H1 (cell line): ENCODE results near the gene SGO2. TPM values are rescaled to one million over a fixed set of nuclear protein-coding genes. Genes with fewer than 3 reads are reported as not detected.

Experiments
- CTCF ChIA-PET: fragments of 300-600 bp; sonication (Branson Sonifier 250); formaldehyde crosslinking; loops from one replicate; lab custom pipeline; 2021; ENCODE audit not compliant: partially characterized antibody; lab: Charles Lee
- POLR2A ChIA-PET: fragments of 300-600 bp; sonication (Branson Sonifier 250); formaldehyde crosslinking; loops from one replicate; lab custom pipeline; 2021; ENCODE audit warnings: inconsistent platforms; ENCODE audit not compliant: partially characterized antibody; lab: Charles Lee
- DNase-seq, 2 experiments: peaks; one replicate each; pipeline versions ENCODE4 v3.0.0 to v3.0.0-alpha.2; 2010 to 2022; ENCODE audit warnings: low spot score in 2 of 2, low read depth in 1 of 2, mixed read lengths in 1 of 2
- FAIRE-seq: peaks from 2 replicates; lab custom pipeline; 2011; peaks lifted over from hg19 to GRCh38; lab: Jason Lieb, UNC
- H2AFZ ChIP-seq: 2 replicates; pipeline ENCODE4 v1.8.1; 2012; ENCODE audit warnings: low read length, inconsistent platforms
- H2AK5ac ChIP-seq: 2 replicates; pipeline ENCODE4 v1.6.1; 2013; ENCODE audit warnings: low read depth, low read length
- H2BK120ac ChIP-seq: replicated peaks from 2 replicates; pipeline ENCODE3; 2013; ENCODE audit warnings: low read depth, low read length, inconsistent platforms
- H2BK12ac ChIP-seq: 2 replicates; pipeline ENCODE4 v1.6.1; 2013; ENCODE audit warnings: low read depth, low read length
- H2BK15ac ChIP-seq: 2 replicates; pipeline ENCODE4 v1.6.1; 2013; ENCODE audit warnings: low read length
- H2BK20ac ChIP-seq: 2 replicates; pipeline ENCODE4 v1.6.1; 2013; ENCODE audit warnings: low read length
- H2BK5ac ChIP-seq: 2 replicates; pipeline ENCODE4 v1.6.1; 2013; ENCODE audit warnings: low read depth, low read length
- H3K14ac ChIP-seq: 2 replicates; pipeline ENCODE4 v1.6.1; 2013; ENCODE audit warnings: inconsistent platforms; ENCODE audit not compliant: insufficient read length
- H3K18ac ChIP-seq: 2 replicates; pipeline ENCODE4 v1.6.1; 2013; ENCODE audit warnings: low read length; ENCODE audit errors: extremely low read depth
- H3K23ac ChIP-seq: 2 replicates; pipeline ENCODE4 v1.6.1; 2013; ENCODE audit warnings: inconsistent platforms; ENCODE audit not compliant: insufficient read length
- H3K23me2 ChIP-seq: 2 replicates; pipeline ENCODE4 v1.6.1; 2013; ENCODE audit warnings: low read depth, low read length
- H3K27ac ChIP-seq: 2 replicates; pipeline ENCODE4 v1.6.1; 2011; ENCODE audit warnings: low read depth, low read length, inconsistent platforms
- H3K27me3 ChIP-seq, 4 experiments: replicated peaks in 1 of 4; 1 replicate in 1 of 4; 2 replicates in 3 of 4; pipeline versions ENCODE4 v1.6.1 to v1.8.1; 2011 to 2013; ENCODE audit warnings: low read length in 3 of 4, mild to moderate bottlenecking in 3 of 4, inconsistent platforms in 2 of 4, mixed read lengths in 2 of 4, moderate library complexity in 1 of 4; ENCODE audit not compliant: control insufficient read depth in 3 of 4, insufficient read depth in 3 of 4; ENCODE audit errors: extremely low read depth in 1 of 4
- H3K36me3 ChIP-seq, 4 experiments: 2 replicates each; pipeline versions ENCODE4 v1.6.1 to v1.8.1; 2011 to 2013; ENCODE audit warnings: mild to moderate bottlenecking in 4 of 4, low read length in 3 of 4, moderate library complexity in 2 of 4, control low read depth in 1 of 4, inconsistent platforms in 1 of 4; ENCODE audit not compliant: insufficient read depth in 4 of 4, control insufficient read depth in 2 of 4
- H3K4ac ChIP-seq: replicated peaks from 2 replicates; pipeline ENCODE3; 2013; ENCODE audit warnings: low read length, low read depth, mixed read lengths, inconsistent platforms; ENCODE audit not compliant: insufficient read length
- H3K4me1 ChIP-seq, 4 experiments: replicated peaks in 1 of 4; 1 replicate in 1 of 4; 2 replicates in 3 of 4; pipeline versions ENCODE4 v1.6.1 to v1.8.1; 2011 to 2013; ENCODE audit warnings: low read length in 3 of 4, inconsistent platforms in 2 of 4, mixed read lengths in 1 of 4; ENCODE audit not compliant: insufficient read depth in 4 of 4, control insufficient read depth in 3 of 4
- H3K4me2 ChIP-seq, 2 experiments: 2 replicates each; pipeline versions ENCODE4 v1.6.1 to v1.8.1; 2011 to 2013; ENCODE audit warnings: low read depth in 2 of 2, low read length in 2 of 2, control low read depth in 1 of 2, inconsistent platforms in 1 of 2, mild to moderate bottlenecking in 1 of 2; ENCODE audit not compliant: insufficient read depth in 1 of 2
- H3K4me3 ChIP-seq, 4 experiments: fragments of 200-600, 300-600 bp in 1 of 4; sonication (generic), shearing (Covaris generic), sonication (Bioruptor Twin) in 1 of 4; 2 replicates each; pipeline versions ENCODE4 v1.5.1 to v1.8.1; 2011 to 2016; ENCODE audit warnings: low read length in 4 of 4, low read depth in 3 of 4, control low read depth in 2 of 4, inconsistent platforms in 2 of 4, mild to moderate bottlenecking in 2 of 4, mixed read lengths in 1 of 4, moderate library complexity in 1 of 4; ENCODE audit not compliant: insufficient read depth in 2 of 4; ENCODE audit errors: extremely low read depth in 1 of 4
- H3K56ac ChIP-seq: replicated peaks from 2 replicates; pipeline ENCODE3; 2013; ENCODE audit warnings: low read depth, mild to moderate bottlenecking, mixed read lengths, low read length, inconsistent platforms; ENCODE audit not compliant: insufficient read length
- H3K79me1 ChIP-seq: 2 replicates; pipeline ENCODE4 v1.6.1; 2013; ENCODE audit warnings: low read depth, low read length, control low read depth
- H3K79me2 ChIP-seq, 2 experiments: 2 replicates each; pipeline versions ENCODE4 v1.6.1 to v1.8.1; 2012 to 2013; ENCODE audit warnings: low read length in 2 of 2, mild to moderate bottlenecking in 2 of 2, inconsistent platforms in 1 of 2; ENCODE audit not compliant: insufficient read depth in 2 of 2, control insufficient read depth in 1 of 2
- H3K9ac ChIP-seq, 4 experiments: replicated peaks in 1 of 4; 1 replicate in 1 of 4; 2 replicates in 3 of 4; pipeline versions ENCODE4 v1.6.1 to v1.8.1; 2011 to 2013; ENCODE audit warnings: low read depth in 3 of 4, low read length in 3 of 4, control low read depth in 2 of 4, mild to moderate bottlenecking in 2 of 4, moderate library complexity in 2 of 4, inconsistent platforms in 1 of 4; ENCODE audit errors: extremely low read depth in 1 of 4
- H3K9me3 ChIP-seq, 2 experiments: 2 replicates each; pipeline versions ENCODE4 v1.6.1 to v1.8.1; 2012 to 2013; ENCODE audit warnings: mild to moderate bottlenecking in 2 of 2, moderate library complexity in 2 of 2, control low read depth in 1 of 2, inconsistent platforms in 1 of 2, low read depth in 1 of 2, low read length in 1 of 2, mixed read lengths in 1 of 2; ENCODE audit not compliant: insufficient read depth in 2 of 2
- H4K20me1 ChIP-seq, 2 experiments: replicated peaks in 1 of 2; 2 replicates each; pipeline versions ENCODE3 to v1.8.1; 2011 to 2013; ENCODE audit warnings: inconsistent platforms in 2 of 2, low read length in 2 of 2, mild to moderate bottlenecking in 1 of 2; ENCODE audit not compliant: insufficient read depth in 2 of 2, control insufficient read depth in 1 of 2
- H4K5ac ChIP-seq: 2 replicates; pipeline ENCODE4 v1.6.1; 2013; ENCODE audit warnings: low read length, low read depth, mixed read lengths, inconsistent platforms; ENCODE audit not compliant: insufficient read length
- H4K8ac ChIP-seq: 2 replicates; pipeline ENCODE4 v1.8.0; 2013; ENCODE audit warnings: mild to moderate bottlenecking, moderate library complexity, low read length, inconsistent platforms; ENCODE audit not compliant: insufficient read depth; ENCODE audit errors: extremely low read depth
- H4K91ac ChIP-seq: replicated peaks from 2 replicates; pipeline ENCODE3; 2013; ENCODE audit warnings: low read length, mixed read lengths, inconsistent platforms; ENCODE audit not compliant: insufficient read length
- EP300 ChIP-seq, 2 experiments: IDR thresholded peaks; 1 replicate in 1 of 2; 2 replicates in 1 of 2; pipeline ENCODE4 v1.6.1; 2011 to 2012; ENCODE audit warnings: low read depth in 2 of 2, low read length in 2 of 2, mild to moderate bottlenecking in 2 of 2, borderline replicate concordance in 1 of 2, inconsistent platforms in 1 of 2, moderate library complexity in 1 of 2
- KDM4A ChIP-seq: IDR thresholded peaks from one replicate; pipeline ENCODE4 v1.7.1; 2012; ENCODE audit warnings: low read depth, mild to moderate bottlenecking, moderate library complexity, low read length, inconsistent platforms; ENCODE audit not compliant: severe bottlenecking
- SRF ChIP-seq: IDR thresholded peaks from 2 replicates; pipeline ENCODE4 v1.6.1; 2011; ENCODE audit warnings: mild to moderate bottlenecking, low read depth, low read length, moderate library complexity
- TAF1 ChIP-seq: IDR thresholded peaks from 2 replicates; pipeline ENCODE4 v1.6.1; 2011; ENCODE audit warnings: mild to moderate bottlenecking, low read depth, low read length
- WGBS, 2 experiments: shearing (Covaris generic) in 1 of 2; methylation state at CpG; one replicate each; pipeline versions ENCODE4 v1.1.6 to v1.1.7; 2013 to 2015; ENCODE audit warnings: low lambda C conversion rate in 2 of 2, mixed read lengths in 2 of 2, inconsistent platforms in 1 of 2, low coverage in 1 of 2, missing lambda C conversion rate in 1 of 2; ENCODE audit not compliant: insufficient replicate concordance in 2 of 2, insufficient coverage in 1 of 2, insufficient read length in 1 of 2; ENCODE audit errors: extremely low coverage in 1 of 2, missing lambda C conversion rate in 1 of 2; 5-methylcytosine and 5-hydroxymethylcytosine counted together
- polyA plus RNA-seq, 7 experiments: library from polyadenylated mRNA; depleted of rRNA in 3 of 7; stranded (reverse) in 5 of 7; unstranded in 2 of 7; fragments of >200 nt in 5 of 7; fragments of 200-250 nt in 2 of 7; gene quantifications; 1 replicate in 5 of 7; 2 replicates in 1 of 7; 4 replicates in 1 of 7; pipeline versions ENCODE4 v1.2.1 to v1.2.3, GENCODE V29; 2011 to 2013; ENCODE audit warnings: missing spikeins in 2 of 7, mixed read lengths in 2 of 7
- total RNA-seq: library from RNA; stranded (reverse); fragmentation: NEBNext Ultra II Directional; extraction: Animal tissue kit (Norgen Biotek cat#: 25700); gene quantifications from 2 replicates; pipeline ENCODE4 v1.2.1, GENCODE V29; 2021
- TF ChIP-seq, protein P1 (sequence below), 3 experiments: IDR thresholded peaks; 1 replicate in 2 of 3; 2 replicates in 1 of 3; pipeline versions ENCODE4 v1.5.1 to v1.6.1; 2011; ENCODE audit warnings: low read length in 3 of 3, mild to moderate bottlenecking in 3 of 3, inconsistent platforms in 2 of 3, low read depth in 1 of 3, moderate library complexity in 1 of 3; ENCODE audit not compliant: insufficient read depth in 1 of 3; ENCODE audit errors: control extremely low read depth in 1 of 3
- TF ChIP-seq, protein P2 (sequence below): IDR thresholded peaks from 2 replicates; pipeline ENCODE4 v1.6.1; 2012; ENCODE audit warnings: low read length, inconsistent platforms

SGO2 gene
- total and polyA plus RNA-seq, 2 of the 8 experiments (the other 6 are each of a cell fraction or from before 2014, with no cell fraction given) = 2.4 to 33.2 TPM

DNA sequence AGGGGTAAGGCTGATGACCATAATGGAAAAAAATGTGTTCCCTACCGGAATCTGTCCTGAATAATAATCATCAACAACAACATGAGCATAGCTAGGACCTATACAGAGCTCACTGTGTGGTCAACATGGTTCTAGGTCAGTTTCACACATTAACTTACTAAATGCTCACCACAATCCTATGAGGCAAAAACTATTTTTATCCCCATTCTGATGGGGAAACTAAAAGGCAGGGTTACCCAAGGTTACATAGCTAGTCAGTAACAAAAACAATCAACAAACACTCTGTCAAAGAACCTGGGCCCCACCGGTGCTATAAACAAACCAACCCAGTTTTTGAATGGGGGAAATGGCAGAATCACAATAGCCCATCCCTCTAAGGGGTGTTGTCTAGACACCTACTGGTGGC, 100.0 kb downstream of the SGO2 start:
- Histone ChIP-seq H4K5ac (no peak overlapping the region), H2BK12ac (no peak overlapping the region), H2BK5ac (no peak overlapping the region), H3K9me3 (no peaks in the 10 kb centered on the region), H3K27me3 (no peaks in the 10 kb centered on the region), H4K20me1 (no peaks in the 10 kb centered on the region), H3K14ac (no peak overlapping the region), H3K79me1 (no peaks in the 10 kb centered on the region), H3K56ac (no peak overlapping the region), H2BK20ac (no peak overlapping the region), H4K91ac (no peak overlapping the region), H3K4me2 (no peak overlapping the region), H3K4ac (no peak overlapping the region), H2AFZ (no peak overlapping the region), H2AK5ac (no peak overlapping the region), H4K8ac (no peak overlapping the region), H3K36me3 (no peaks in the 10 kb centered on the region), H3K4me1 (peaks cover 0 to 2% (median 0%) of the 10 kb centered on the region in 4 experiments; a peak in 1 of 7 replicates)
- WGBS, 2 experiments = 89% methylated on average over 2 of the region's 2 CpGs; no CpG with 5 or more reads in 1 of the 2 experiments
- CTCF ChIA-PET = interaction anchor here (0.8 to 4.7 kb wide), 9 partner anchors 10 to 652 kb away, joined by 3 to 34 read pairs (median 3); partner anchors contain the start of gene AOX1
- no peak for FAIRE-seq
- TF ChIP-seq SRF (no peak), KDM4A (no peak), TAF1 (no peak), EP300 (IDR thresholded peaks at IDR 0.05; ENCODE audit: borderline replicate concordance in 1 of 2, low read depth in 2 of 2, low read length in 2 of 2) (no peak)
- TF ChIP-seq, protein P1, sequence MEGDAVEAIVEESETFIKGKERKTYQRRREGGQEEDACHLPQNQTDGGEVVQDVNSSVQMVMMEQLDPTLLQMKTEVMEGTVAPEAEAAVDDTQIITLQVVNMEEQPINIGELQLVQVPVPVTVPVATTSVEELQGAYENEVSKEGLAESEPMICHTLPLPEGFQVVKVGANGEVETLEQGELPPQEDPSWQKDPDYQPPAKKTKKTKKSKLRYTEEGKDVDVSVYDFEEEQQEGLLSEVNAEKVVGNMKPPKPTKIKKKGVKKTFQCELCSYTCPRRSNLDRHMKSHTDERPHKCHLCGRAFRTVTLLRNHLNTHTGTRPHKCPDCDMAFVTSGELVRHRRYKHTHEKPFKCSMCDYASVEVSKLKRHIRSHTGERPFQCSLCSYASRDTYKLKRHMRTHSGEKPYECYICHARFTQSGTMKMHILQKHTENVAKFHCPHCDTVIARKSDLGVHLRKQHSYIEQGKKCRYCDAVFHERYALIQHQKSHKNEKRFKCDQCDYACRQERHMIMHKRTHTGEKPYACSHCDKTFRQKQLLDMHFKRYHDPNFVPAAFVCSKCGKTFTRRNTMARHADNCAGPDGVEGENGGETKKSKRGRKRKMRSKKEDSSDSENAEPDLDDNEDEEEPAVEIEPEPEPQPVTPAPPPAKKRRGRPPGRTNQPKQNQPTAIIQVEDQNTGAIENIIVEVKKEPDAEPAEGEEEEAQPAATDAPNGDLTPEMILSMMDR (IDR thresholded peaks at IDR 0.05; ENCODE audit: control extremely low read depth in 1 of 3, insufficient read depth in 1 of 3, low read depth in 1 of 3, low read length in 3 of 3) = no peak
- TF ChIP-seq, protein P2, sequence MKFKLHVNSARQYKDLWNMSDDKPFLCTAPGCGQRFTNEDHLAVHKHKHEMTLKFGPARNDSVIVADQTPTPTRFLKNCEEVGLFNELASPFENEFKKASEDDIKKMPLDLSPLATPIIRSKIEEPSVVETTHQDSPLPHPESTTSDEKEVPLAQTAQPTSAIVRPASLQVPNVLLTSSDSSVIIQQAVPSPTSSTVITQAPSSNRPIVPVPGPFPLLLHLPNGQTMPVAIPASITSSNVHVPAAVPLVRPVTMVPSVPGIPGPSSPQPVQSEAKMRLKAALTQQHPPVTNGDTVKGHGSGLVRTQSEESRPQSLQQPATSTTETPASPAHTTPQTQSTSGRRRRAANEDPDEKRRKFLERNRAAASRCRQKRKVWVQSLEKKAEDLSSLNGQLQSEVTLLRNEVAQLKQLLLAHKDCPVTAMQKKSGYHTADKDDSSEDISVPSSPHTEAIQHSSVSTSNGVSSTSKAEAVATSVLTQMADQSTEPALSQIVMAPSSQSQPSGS = no peak
- TF ChIP-seq, all 59 proteins: peak for 0
- Histone ChIP-seq H3K9ac (no peak overlapping the region), H2BK120ac (no peak overlapping the region), H3K18ac (no peak overlapping the region), H3K23ac (no peak overlapping the region), H3K79me2 (no peaks in the 10 kb centered on the region), H2BK15ac (no peak overlapping the region), H3K23me2 (no peaks in the 10 kb centered on the region), H3K4me3 (no peak overlapping the region), H3K27ac (no peak overlapping the region)
- DNase-seq = no peak
- POLR2A ChIA-PET = interaction anchor here (1.2 kb wide), 1 partner anchor 22 kb away, joined by 3 read pairs; no protein-coding TSS in a partner anchor
